KMS-11 (cell line): ENCODE results near the gene ACOXL.

Source experiments
- H2AFZ ChIP-seq: fragments of 200-600 bp; sonication (generic); 2 replicates; pipeline ENCODE4 v1.6.1; 2016; ENCODE audit warnings: antibody characterized with exemption, mixed run types, low read depth
- H3K27ac ChIP-seq: fragments of 200-600 bp; sonication (generic); 2 replicates; pipeline ENCODE4 v1.6.1; 2016; ENCODE audit warnings: mild to moderate bottlenecking, mixed run types
- H3K27me3 ChIP-seq: fragments of 200-600 bp; sonication (generic); 2 replicates; pipeline ENCODE4 v1.6.1; 2017; ENCODE audit warnings: mild to moderate bottlenecking, low read depth, mixed run types, moderate library complexity; ENCODE audit not compliant: insufficient read depth
- H3K36me3 ChIP-seq: fragments of 200-600 bp; sonication (generic); 2 replicates; pipeline ENCODE4 v1.6.1; 2017; ENCODE audit warnings: mild to moderate bottlenecking, mixed run types; ENCODE audit not compliant: insufficient read depth
- H3K4me1 ChIP-seq: fragments of 200-600 bp; sonication (generic); 2 replicates; pipeline ENCODE4 v1.6.1; 2016; ENCODE audit warnings: mild to moderate bottlenecking, low read depth, mixed run types; ENCODE audit not compliant: poor library complexity, severe bottlenecking
- H3K4me2 ChIP-seq: fragments of 200-600 bp; sonication (generic); 2 replicates; pipeline ENCODE4 v1.7.0; 2016; ENCODE audit warnings: mild to moderate bottlenecking, mixed run types
- H3K4me3 ChIP-seq: fragments of 200-600 bp; sonication (generic); IDR thresholded peaks from 2 replicates; pipeline ENCODE4 v1.6.1; 2017; ENCODE audit warnings: low read depth, low read length, mixed read lengths; ENCODE audit not compliant: insufficient read depth
- H3K79me2 ChIP-seq: fragments of 200-600 bp; sonication (generic); 2 replicates; pipeline ENCODE4 v1.6.1; 2016; ENCODE audit warnings: low read depth, mixed run types; ENCODE audit not compliant: insufficient read depth
- H3K9ac ChIP-seq: fragments of 200-600 bp; sonication (generic); 2 replicates; pipeline ENCODE4 v1.6.1; 2016; ENCODE audit warnings: mild to moderate bottlenecking, mixed run types
- H4K20me1 ChIP-seq: fragments of 200-600 bp; sonication (generic); 2 replicates; pipeline ENCODE4 v1.6.1; 2016; ENCODE audit warnings: mild to moderate bottlenecking, mixed run types; ENCODE audit not compliant: insufficient read depth
- TF ChIP-seq, protein P1 (sequence below): fragments of 200-600 bp; sonication (generic); conservative IDR thresholded peaks from 2 replicates; pipeline ENCODE4 v1.6.1; 2017; ENCODE audit warnings: low read depth, mild to moderate bottlenecking, antibody characterized with exemption, low read length, moderate library complexity, mixed read lengths

The ACOXL gene

DNA sequence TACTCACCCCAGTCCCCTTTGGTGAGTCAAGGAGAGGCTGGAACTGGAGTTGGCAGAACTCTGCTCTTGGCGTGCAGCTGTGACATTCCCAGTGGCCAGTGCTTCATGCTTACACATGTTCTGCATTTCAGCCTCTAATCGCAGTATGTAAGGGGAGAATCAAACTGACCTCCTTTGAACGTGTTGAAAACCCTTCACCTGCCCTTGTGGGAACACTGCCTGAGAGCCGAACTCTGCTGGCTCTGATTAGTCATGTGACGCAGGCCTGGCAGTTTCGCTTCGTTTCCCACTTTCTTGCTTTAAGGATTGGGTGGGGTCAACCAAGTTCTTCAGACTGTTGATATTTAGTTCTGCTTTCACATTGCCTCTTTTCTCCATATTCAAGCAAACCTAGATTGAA, 214.5 kb downstream of the ACOXL start:
- TF ChIP-seq, protein P1, sequence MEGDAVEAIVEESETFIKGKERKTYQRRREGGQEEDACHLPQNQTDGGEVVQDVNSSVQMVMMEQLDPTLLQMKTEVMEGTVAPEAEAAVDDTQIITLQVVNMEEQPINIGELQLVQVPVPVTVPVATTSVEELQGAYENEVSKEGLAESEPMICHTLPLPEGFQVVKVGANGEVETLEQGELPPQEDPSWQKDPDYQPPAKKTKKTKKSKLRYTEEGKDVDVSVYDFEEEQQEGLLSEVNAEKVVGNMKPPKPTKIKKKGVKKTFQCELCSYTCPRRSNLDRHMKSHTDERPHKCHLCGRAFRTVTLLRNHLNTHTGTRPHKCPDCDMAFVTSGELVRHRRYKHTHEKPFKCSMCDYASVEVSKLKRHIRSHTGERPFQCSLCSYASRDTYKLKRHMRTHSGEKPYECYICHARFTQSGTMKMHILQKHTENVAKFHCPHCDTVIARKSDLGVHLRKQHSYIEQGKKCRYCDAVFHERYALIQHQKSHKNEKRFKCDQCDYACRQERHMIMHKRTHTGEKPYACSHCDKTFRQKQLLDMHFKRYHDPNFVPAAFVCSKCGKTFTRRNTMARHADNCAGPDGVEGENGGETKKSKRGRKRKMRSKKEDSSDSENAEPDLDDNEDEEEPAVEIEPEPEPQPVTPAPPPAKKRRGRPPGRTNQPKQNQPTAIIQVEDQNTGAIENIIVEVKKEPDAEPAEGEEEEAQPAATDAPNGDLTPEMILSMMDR = no peak
- H4K20me1 ChIP-seq = no peaks in the 10 kb centered on the region
- H3K27ac ChIP-seq = no peak overlapping the region
- H3K36me3 ChIP-seq = no peaks in the 10 kb centered on the region
- no peak overlapping the region for H2AFZ ChIP-seq
- H3K27me3 ChIP-seq = no peaks in the 10 kb centered on the region
- no peak overlapping the region for H3K4me3 ChIP-seq
- no peaks in the 10 kb centered on the region for H3K79me2 ChIP-seq
- H3K4me2 ChIP-seq = no peak overlapping the region
- H3K9ac ChIP-seq = no peak overlapping the region
- H3K4me1 ChIP-seq = no peaks in the 10 kb centered on the region

DNA sequence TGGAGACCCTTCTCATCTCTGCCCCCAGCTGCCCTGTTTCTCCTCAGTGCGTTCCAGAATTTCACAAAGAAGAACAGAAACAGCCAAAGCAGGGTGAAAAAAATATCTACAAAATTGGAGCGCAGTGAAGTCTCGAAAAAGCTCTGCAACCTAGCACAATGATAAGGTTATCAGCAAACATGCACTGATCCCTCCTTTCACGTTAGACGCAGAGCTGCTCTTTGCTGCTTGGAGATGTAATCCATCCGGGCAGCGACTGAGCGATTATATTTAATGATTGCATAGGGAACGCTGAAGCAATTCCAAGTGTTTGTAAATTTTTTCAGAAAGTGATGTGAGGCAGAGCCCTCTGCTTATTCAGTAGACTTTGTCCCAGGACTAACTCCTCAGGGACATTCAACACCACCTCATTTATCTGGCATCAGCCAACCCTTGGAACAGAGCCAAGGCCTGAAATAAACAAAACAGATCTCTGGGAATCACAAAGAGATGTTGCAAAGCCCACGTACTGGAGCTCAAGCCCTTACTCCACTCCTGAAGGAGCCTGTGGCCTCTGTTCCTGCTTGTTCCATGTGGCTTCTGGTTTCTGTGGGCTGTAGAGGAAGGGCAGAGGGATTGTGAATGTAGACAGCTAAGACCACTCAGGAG, 215.8 kb downstream of the ACOXL start:
- Histone ChIP-seq H2AFZ (no peak overlapping the region), H3K4me1 (no peaks in the 10 kb centered on the region), H3K4me3 (no peak overlapping the region), H3K27me3 (no peaks in the 10 kb centered on the region), H3K79me2 (no peaks in the 10 kb centered on the region), H3K36me3 (no peaks in the 10 kb centered on the region), H3K4me2 (no peak overlapping the region), H3K27ac (no peak overlapping the region), H3K9ac (no peak overlapping the region), H4K20me1 (no peaks in the 10 kb centered on the region)
- TF ChIP-seq, protein P1 = no peak

DNA sequence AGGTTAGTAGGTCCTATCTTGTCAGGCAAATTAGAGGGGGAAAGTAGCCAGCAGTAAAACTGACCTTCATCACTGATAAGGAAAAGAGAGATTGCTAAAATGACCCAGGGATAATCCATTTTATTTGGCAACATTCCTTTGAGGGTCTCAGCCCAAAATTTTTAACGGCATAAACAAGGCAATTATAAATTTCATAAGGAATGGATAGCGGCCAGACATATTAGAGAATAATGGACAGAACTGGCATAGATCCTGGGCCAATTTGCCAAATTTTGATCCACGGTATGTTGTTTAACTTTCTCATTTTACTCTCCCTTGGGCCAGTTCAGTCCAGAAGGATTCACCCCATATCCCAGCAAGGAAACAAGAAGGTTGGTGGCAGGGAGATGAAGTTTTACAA, 217.9 kb downstream of the ACOXL start:
- TF ChIP-seq, protein P1 = no peak
- Histone ChIP-seq H2AFZ (no peak overlapping the region), H3K9ac (no peak overlapping the region), H3K4me3 (no peak overlapping the region), H4K20me1 (no peaks in the 10 kb centered on the region), H3K36me3 (no peaks in the 10 kb centered on the region), H3K4me1 (no peaks in the 10 kb centered on the region), H3K27ac (no peak overlapping the region), H3K27me3 (no peaks in the 10 kb centered on the region), H3K79me2 (no peaks in the 10 kb centered on the region), H3K4me2 (no peak overlapping the region)

DNA sequence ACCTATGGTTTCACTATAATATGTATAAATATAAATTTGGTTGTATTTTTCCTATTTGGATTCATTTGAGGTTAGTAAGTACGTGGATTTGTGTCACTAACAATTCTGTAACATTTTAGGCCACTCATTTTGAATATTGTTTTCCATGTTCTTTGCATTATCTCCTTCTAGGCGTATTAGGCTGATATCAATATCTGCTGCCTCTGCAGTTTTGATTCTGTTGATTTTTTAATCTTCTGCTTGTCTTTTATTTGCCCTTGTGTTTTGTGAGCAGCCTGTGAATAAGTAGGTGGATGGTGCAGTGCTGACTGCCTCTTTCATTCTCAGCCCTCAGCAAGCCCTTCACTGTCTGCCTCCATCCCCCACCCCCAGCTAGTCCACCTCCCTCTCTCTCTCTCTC, 222.7 kb downstream of the ACOXL start:
- H3K9ac ChIP-seq = no peak overlapping the region
- H3K27ac ChIP-seq = no peak overlapping the region
- H3K4me2 ChIP-seq = no peak overlapping the region
- no peak overlapping the region for H2AFZ ChIP-seq
- H4K20me1 ChIP-seq = no peaks in the 10 kb centered on the region
- H3K4me3 ChIP-seq = no peak overlapping the region
- H3K79me2 ChIP-seq = no peaks in the 10 kb centered on the region
- H3K27me3 ChIP-seq = no peaks in the 10 kb centered on the region
- no peaks in the 10 kb centered on the region for H3K36me3 ChIP-seq
- TF ChIP-seq, protein P1 = no peak
- H3K4me1 ChIP-seq = no peaks in the 10 kb centered on the region
